Hematopoietic multipotent progenitor cell treated with erythropoietin and hydrocortisone succinate and interleukin-3 and kit ligand, for 4 days (in vitro differentiated cells): ENCODE data around the gene NAV2.

Experiments used
- DNase-seq: peaks from one replicate; pipeline ENCODE4 v3.0.0-alpha.2; 2015

The NAV2 gene

GRCh38 chr11:20013346-20014066 lies 300.9 kb downstream of the NAV2 start:
- peak; percentile 75 for DNase-seq

- no peak for DNase-seq
These were observed 301.4 kb downstream of the NAV2 start for GRCh38 chr11:20014067-20014402.

DNA sequence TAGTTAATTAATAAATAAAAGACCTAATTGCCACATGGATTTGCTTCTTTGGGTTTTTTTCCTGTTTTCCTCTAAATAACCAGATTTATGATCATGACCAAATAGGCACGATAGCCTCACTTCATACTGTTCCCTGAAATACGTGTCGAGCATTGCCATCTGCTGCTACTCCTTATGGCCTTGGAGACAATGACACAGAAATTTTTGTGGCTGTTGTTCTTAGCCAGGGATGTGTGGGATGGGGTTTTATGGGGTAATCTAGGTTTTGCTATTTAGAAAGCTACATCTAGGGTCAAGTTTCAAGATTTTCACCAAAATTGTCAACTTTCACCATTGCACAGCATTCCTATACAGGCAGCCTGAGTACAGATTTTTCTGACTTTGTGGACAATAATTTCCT lies 302.5 kb downstream of the NAV2 start:
- no peak for DNase-seq

DNA sequence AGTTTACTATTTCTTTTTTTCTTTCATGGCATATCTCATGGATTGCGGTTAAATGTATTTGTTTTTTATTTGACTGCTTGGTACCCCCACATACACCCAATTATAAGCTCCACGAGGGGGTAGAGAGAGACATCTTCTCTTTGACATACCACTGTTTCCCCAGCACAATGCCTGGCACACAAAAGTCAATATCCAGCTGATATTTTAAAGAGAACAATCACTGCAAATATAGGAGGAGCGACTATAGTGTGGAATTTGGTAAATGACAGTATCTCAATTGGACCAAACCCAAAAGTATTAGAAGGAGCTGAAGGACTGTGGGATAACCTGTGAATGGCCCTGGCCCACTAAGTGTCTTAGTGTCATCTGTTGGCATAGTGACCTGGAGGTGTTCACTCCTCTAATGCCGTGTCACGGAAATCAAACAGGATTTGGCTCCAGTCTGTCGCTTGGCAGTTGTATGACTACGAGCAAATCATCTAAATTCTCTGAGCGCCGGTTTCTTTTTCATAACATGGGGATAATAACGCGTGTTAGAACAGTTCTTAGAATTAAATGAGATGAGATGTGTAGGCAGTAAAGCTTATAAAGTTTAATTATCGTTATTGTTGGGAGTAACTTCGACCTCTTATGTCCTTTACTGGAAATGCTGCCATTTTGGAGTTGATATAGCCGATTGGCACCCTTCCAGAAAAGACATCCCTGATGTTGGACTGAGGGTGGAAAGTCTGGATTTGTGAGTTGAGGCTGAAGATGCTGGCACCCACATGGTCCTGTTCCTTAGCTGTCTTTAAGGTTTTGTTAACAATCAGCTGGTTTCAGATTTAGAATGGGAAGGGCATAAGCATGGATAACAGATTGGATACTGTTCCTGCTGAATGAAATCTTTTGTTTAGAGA lies 303.1 kb downstream of the NAV2 start:
- DNase-seq, result no peak

GRCh38 chr11:20016526-20016925 lies 303.9 kb downstream of the NAV2 start:
- DNase-seq, result no peak

- no peak for DNase-seq
These were observed 304.7 kb downstream of the NAV2 start for GRCh38 chr11:20017320-20017719.

DNA sequence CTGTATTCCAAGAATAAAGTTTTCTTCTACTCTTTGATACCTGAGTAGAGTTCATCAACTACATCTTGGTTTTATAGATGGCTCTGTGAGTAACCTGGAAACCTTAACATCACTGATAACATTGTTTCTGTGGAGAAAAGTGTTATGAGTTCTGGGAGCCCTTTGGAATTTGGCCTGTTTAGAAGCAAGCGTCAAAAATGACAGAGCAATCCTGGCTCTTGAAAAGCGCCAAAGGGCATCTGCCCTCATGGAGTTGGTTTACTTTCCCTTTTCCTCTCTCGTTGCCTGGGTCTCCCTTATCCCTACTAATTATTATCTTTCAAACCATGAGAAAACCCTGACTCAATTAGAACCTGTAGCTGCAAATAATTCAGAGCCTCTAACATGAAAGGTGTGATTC lies 307.6 kb downstream of the NAV2 start:
- DNase-seq, result no peak

GRCh38 chr11:20020716-20021115 lies 308.1 kb downstream of the NAV2 start:
- DNase-seq, result no peak

GRCh38 chr11:20021212-20021611 lies 308.6 kb downstream of the NAV2 start:
- DNase-seq, result no peak

DNA sequence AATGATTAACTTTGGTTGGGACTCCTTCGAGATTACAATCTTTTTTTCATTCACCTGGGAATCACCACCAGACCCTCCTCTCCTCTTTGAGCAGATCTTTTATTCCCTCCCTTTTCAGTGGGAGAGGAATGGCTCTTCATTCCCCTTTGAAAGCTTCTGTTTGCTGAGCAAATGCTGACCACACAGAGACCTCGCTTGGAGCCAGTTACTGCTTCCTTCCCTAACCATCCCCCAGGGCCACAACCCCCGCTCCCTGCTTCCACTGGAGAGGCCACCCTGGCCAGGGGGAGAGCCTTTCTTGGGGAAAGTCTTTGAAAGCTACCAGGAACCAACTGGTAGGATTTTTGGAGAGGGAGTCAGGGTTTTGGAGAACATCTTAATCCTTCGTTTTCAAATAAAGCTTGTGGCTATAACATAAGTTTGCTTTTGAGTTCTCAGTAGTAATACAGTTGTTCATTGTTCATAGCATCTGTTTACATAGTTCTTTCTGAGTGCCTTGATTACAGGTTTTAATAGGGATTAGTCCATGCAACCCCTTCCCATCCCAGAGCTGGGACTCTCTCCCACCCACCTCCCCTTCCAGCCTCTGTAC lies 309.2 kb downstream of the NAV2 start:
- DNase-seq, result no peak

- no peak for DNase-seq
These were observed 309.9 kb downstream of the NAV2 start for GRCh38 chr11:20022363-20023081.

DNA sequence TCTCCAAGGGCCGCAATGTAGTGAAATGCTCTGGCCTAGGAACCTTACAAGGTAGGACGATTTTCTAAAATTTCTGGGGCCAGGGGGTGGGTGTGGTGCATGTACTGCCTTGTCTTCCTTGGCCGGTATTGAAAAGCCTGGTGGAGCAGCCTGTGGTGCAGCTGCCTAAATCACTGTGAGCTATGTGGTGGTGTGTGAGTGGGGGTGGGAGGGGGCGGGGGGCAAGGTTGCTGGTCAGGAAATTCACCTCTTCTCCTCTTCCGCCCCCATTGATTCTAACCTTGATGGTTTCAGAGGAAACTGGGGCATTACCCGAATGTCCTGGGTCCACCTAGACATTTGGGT lies 310.4 kb downstream of the NAV2 start:
- no peak for DNase-seq

DNA sequence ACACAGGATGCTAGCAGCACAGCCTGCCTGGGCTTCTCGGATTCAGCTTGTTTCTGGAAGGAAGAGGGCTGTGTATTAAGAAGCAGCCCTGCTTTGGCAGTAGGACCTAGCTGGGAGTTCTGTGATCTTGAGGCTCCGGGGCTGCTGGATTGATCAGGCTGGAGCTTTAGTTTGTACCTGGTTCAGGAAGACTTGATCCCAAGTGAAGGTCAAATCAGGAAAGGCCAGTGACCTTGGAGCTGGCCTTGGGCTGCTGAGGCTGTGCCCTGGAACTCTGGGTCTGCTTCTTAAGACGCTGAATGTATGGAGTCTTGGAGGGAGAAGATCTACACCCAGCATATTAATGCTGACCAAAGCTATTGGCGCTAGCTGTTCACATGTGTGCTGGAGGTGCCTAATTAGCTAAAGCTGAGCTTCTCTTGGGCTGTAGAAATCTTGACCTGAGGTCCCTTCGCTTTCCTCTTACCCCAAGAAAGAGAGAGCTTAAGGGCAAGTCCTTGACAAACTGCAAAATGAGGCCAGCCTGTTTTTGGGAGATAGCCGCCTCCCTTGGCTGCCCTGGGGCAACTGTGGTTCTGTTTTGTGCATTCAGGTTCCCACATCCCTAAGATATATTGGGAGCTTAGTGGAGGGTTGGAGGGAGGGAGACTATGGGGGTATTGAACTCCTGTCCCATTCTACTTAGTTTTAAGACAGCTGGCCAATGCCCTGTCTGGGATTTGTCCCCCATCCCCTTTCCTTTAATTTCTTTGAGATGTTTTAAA lies 311.7 kb downstream of the NAV2 start:
- DNase-seq, result no peak

DNA sequence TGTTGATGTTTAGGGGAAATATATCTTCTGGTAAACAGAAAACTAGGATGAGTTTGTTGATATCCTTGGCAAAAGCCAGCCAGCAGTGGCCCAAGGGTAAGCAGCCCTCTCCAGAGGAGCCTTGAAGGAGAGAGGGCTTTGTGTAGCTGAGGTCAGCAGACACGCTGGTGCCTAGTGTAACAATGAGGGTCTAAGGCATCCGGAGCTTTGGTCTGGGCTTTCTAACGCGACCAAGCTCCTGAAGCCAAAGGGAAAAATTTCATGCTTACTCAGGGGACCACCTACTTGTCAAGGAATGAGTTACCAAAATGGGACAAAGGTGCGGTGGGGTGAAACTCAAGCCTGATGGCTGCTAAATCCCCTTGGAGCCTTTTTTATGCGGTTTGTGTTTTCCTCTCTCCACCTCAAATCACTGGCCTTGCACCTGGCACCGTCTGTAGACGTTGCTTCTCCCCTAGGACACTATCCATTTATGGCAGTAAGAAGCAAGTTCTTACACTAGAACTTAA lies 312.7 kb downstream of the NAV2 start:
- DNase-seq, result no peak

- DNase-seq, result no peak
These were observed 314.3 kb downstream of the NAV2 start for GRCh38 chr11:20026629-20027555.

- no peak for DNase-seq
These were observed 314.9 kb downstream of the NAV2 start for GRCh38 chr11:20027556-20028013.

GRCh38 chr11:20029193-20029592 lies 316.6 kb downstream of the NAV2 start:
- no peak for DNase-seq

GRCh38 chr11:20030472-20030871 lies 317.8 kb downstream of the NAV2 start:
- no peak for DNase-seq

- no peak for DNase-seq
These were observed 318.7 kb downstream of the NAV2 start for GRCh38 chr11:20031155-20032001.

GRCh38 chr11:20032127-20032526 lies 319.5 kb downstream of the NAV2 start:
- DNase-seq, result no peak
